GM18951 (cell line): ENCODE results near the gene GALNT18.
"Not testable (repeated sequence)": the region's sequence is repeated elsewhere in the genome, so short reads cannot be mapped to it uniquely, and the experiment has no call there.

Experiments used
- POLR2A ChIP-seq: IDR thresholded peaks from 4 replicates; pipeline ENCODE4 v1.6.1; 2011; ENCODE audit warnings: mild to moderate bottlenecking; ENCODE audit not compliant: insufficient read length, insufficient read depth; ENCODE audit errors: extremely low read depth
- in situ Hi-C: fragments of 300-500 bp; cut with MboI; formaldehyde crosslinking; loops from one replicate; pipeline ENCODE4 v1.12.0; 2022; ENCODE audit warnings: low sequenced_read_pairs, mixed read lengths, inconsistent platforms; ENCODE audit not compliant: unreplicated experiment

Gene GALNT18

GRCh38 chr11:11451501-11452005, 170.3 kb downstream of the GALNT18 start:
- in situ Hi-C loops = no loop called here
- no peak for TF ChIP-seq POLR2A

GRCh38 chr11:11450744-11451362, 171.0 kb downstream of the GALNT18 start:
- in situ Hi-C loops = no loop called here
- TF ChIP-seq POLR2A = no peak

GRCh38 chr11:11449327-11449726, 172.5 kb downstream of the GALNT18 start:
- no peak for TF ChIP-seq POLR2A
- in situ Hi-C loops = no loop called here

GRCh38 chr11:11448626-11449025, 173.2 kb downstream of the GALNT18 start:
- in situ Hi-C loops = no loop called here
- TF ChIP-seq POLR2A = no peak

- in situ Hi-C loops = not testable (repeated sequence)
Measured at GRCh38 chr11:11447601-11448000, 174.2 kb downstream of the GALNT18 start.

- no peak for TF ChIP-seq POLR2A
- in situ Hi-C loops = no loop called here
Measured at GRCh38 chr11:11446967-11447366, 174.8 kb downstream of the GALNT18 start.

GRCh38 chr11:11446564-11446963, 175.2 kb downstream of the GALNT18 start:
- in situ Hi-C loops = no loop called here
- TF ChIP-seq POLR2A = no peak

- TF ChIP-seq POLR2A = no peak
- in situ Hi-C loops = no loop called here
Measured at GRCh38 chr11:11445441-11446185, 176.2 kb downstream of the GALNT18 start.

- in situ Hi-C loops = no loop called here
- TF ChIP-seq POLR2A = no peak
Measured at GRCh38 chr11:11444804-11445131, 177.0 kb downstream of the GALNT18 start.

GRCh38 chr11:11444027-11444803, 177.6 kb downstream of the GALNT18 start:
- in situ Hi-C loops = no loop called here
- TF ChIP-seq POLR2A = no peak

GRCh38 chr11:11442791-11443190, 179.0 kb downstream of the GALNT18 start:
- no peak for TF ChIP-seq POLR2A
- in situ Hi-C loops = no loop called here

GRCh38 chr11:11441516-11441915, 180.3 kb downstream of the GALNT18 start:
- in situ Hi-C loops = no loop called here
- TF ChIP-seq POLR2A = no peak

GRCh38 chr11:11441091-11441490, 180.7 kb downstream of the GALNT18 start:
- no peak for TF ChIP-seq POLR2A
- in situ Hi-C loops = no loop called here

- in situ Hi-C loops = no loop called here
- TF ChIP-seq POLR2A = no peak
Measured at GRCh38 chr11:11440144-11440543, 181.7 kb downstream of the GALNT18 start.

- in situ Hi-C loops = no loop called here
Measured at GRCh38 chr11:11439591-11439990, 182.2 kb downstream of the GALNT18 start.

More at GRCh38 chr11:11439591-11439990, 182.2 kb downstream of the GALNT18 start:
- no peak for TF ChIP-seq POLR2A
